A549 (cell line): Measurements from ENCODE around the gene FAM110D. TPM values are rescaled to one million over a fixed set of nuclear protein-coding genes. Genes with fewer than 3 reads are reported as not detected.

ENCODE experiments used
- E2F6 ChIP-seq: IDR thresholded peaks from 2 replicates; pipeline ENCODE4 v1.6.1; 2012; ENCODE audit warnings: low read depth, borderline replicate concordance
- HOXA7 ChIP-seq: fragments of 250-450 bp; sonication (Bioruptor Pico); IDR thresholded peaks from 2 replicates; pipeline ENCODE4 v1.5.0; 2020; ENCODE audit warnings: mild to moderate bottlenecking, moderate library complexity
- HOXB13 ChIP-seq: fragments of 250-450 bp; sonication (Bioruptor Pico); IDR thresholded peaks from 2 replicates; pipeline ENCODE4 v1.5.0; 2020; ENCODE audit warnings: low read depth, mild to moderate bottlenecking, moderate library complexity
- RCOR1 ChIP-seq: fragments of 150-350 bp; IDR thresholded peaks from 2 replicates; pipeline ENCODE4 v1.6.1; 2014; ENCODE audit warnings: antibody characterized with exemption, low read length, low read depth
- SREBF2 ChIP-seq: fragments of 450-650 bp; IDR thresholded peaks from 2 replicates; pipeline ENCODE4 v1.6.1; 2014; ENCODE audit warnings: mild to moderate bottlenecking, moderate library complexity
- polyA plus RNA-seq, 4 experiments: library from polyadenylated mRNA; depleted of rRNA in 3 of 4; stranded (reverse); fragments of >200 nt; fragmentation: RNase III in 1 of 4; extraction: RNeasy Plus Mini Kit Qiagen cat#74134 plus additional on column Dnase treatment in 1 of 4; gene quantifications; 2 replicates in 3 of 4; 3 replicates in 1 of 4; pipeline ENCODE4 v1.2.3, GENCODE V29; 2011 to 2017

Gene FAM110D
- polyA plus RNA-seq, 2 of the 4 experiments (the other 2 are of a cell fraction), result 0.04 TPM

- TF ChIP-seq HOXB13 (CRISPR knock-in tag) (no peak), HOXA7 (no peak), E2F6 (no peak), RCOR1 (no peak), SREBF2 (no peak)
Measured at GRCh38 chr1:26213335-26213905, 54.5 kb downstream of the FAM110D start (continued).

Other genes with a start within 250 kb of the FAM110D start
- gene PAFAH2, start 161.0 kb upstream of the FAM110D start, polyA plus RNA-seq (2011; rRNA removed), result 13.7 and 13.8 TPM in 2 replicates
- 6.3 to 7.1 TPM (median 7.0 TPM) in 3 replicates for gene PAFAH2, start 161.0 kb upstream of the FAM110D start, polyA plus RNA-seq (2017; fragmentation: RNase III; extraction: RNeasy Plus Mini Kit Qiagen cat#74134 plus additional on column Dnase treatment)
- gene EXTL1, start 137.3 kb upstream of the FAM110D start, polyA plus RNA-seq (2011; rRNA removed), result 0.03 and 0.09 TPM in 2 replicates
- gene EXTL1, start 137.3 kb upstream of the FAM110D start, polyA plus RNA-seq (2017; fragmentation: RNase III; extraction: RNeasy Plus Mini Kit Qiagen cat#74134 plus additional on column Dnase treatment), result 0.04 to 0.07 TPM in 2 of 3 replicates, not detected in the other
- gene SLC30A2, start 113.0 kb upstream of the FAM110D start, polyA plus RNA-seq (2011; rRNA removed), result not detected in 2 replicates
- not detected in 3 replicates for gene SLC30A2, start 113.0 kb upstream of the FAM110D start, polyA plus RNA-seq (2017; fragmentation: RNase III; extraction: RNeasy Plus Mini Kit Qiagen cat#74134 plus additional on column Dnase treatment)
- not detected in 2 replicates for gene TRIM63, start 91.4 kb upstream of the FAM110D start, polyA plus RNA-seq (2011; rRNA removed)
- not detected in 3 replicates for gene TRIM63, start 91.4 kb upstream of the FAM110D start, polyA plus RNA-seq (2017; fragmentation: RNase III; extraction: RNeasy Plus Mini Kit Qiagen cat#74134 plus additional on column Dnase treatment)
- 4.3 and 5.6 TPM in 2 replicates for gene PDIK1L, start 47.3 kb upstream of the FAM110D start, polyA plus RNA-seq (2011; rRNA removed)
- 1.8 to 2.3 TPM (median 2.0 TPM) in 3 replicates for gene PDIK1L, start 47.3 kb upstream of the FAM110D start, polyA plus RNA-seq (2017; fragmentation: RNase III; extraction: RNeasy Plus Mini Kit Qiagen cat#74134 plus additional on column Dnase treatment)
- gene C1orf232, start 9.9 kb downstream of the FAM110D start, polyA plus RNA-seq (2011; rRNA removed), result not detected in 2 replicates
- not detected in 3 replicates for gene C1orf232, start 9.9 kb downstream of the FAM110D start, polyA plus RNA-seq (2017; fragmentation: RNase III; extraction: RNeasy Plus Mini Kit Qiagen cat#74134 plus additional on column Dnase treatment)
- gene ZNF593, start 10.8 kb downstream of the FAM110D start, polyA plus RNA-seq (2011; rRNA removed), result 25.6 and 27.2 TPM in 2 replicates
- gene ZNF593, start 10.8 kb downstream of the FAM110D start, polyA plus RNA-seq (2017; fragmentation: RNase III; extraction: RNeasy Plus Mini Kit Qiagen cat#74134 plus additional on column Dnase treatment), result 40.5 to 45.4 TPM (median 43.7 TPM) in 3 replicates
- gene ZNF593OS, start 12.8 kb downstream of the FAM110D start, polyA plus RNA-seq (2011; rRNA removed), result not detected in 2 replicates
- gene ZNF593OS, start 12.8 kb downstream of the FAM110D start, polyA plus RNA-seq (2017; fragmentation: RNase III; extraction: RNeasy Plus Mini Kit Qiagen cat#74134 plus additional on column Dnase treatment), result not detected in 3 replicates
- gene CNKSR1, start 18.4 kb downstream of the FAM110D start, polyA plus RNA-seq (2011; rRNA removed), result 0.32 and 0.60 TPM in 2 replicates
- gene CNKSR1, start 18.4 kb downstream of the FAM110D start, polyA plus RNA-seq (2017; fragmentation: RNase III; extraction: RNeasy Plus Mini Kit Qiagen cat#74134 plus additional on column Dnase treatment), result 0.17 to 0.84 TPM (median 0.34 TPM) in 3 replicates
- gene CATSPER4, start 31.5 kb downstream of the FAM110D start, polyA plus RNA-seq (2011; rRNA removed), result not detected in 2 replicates
- gene CATSPER4, start 31.5 kb downstream of the FAM110D start, polyA plus RNA-seq (2017; fragmentation: RNase III; extraction: RNeasy Plus Mini Kit Qiagen cat#74134 plus additional on column Dnase treatment), result not detected in 3 replicates
- gene CEP85, start 75.1 kb downstream of the FAM110D start, polyA plus RNA-seq (2011; rRNA removed), result 21.1 and 25.6 TPM in 2 replicates
- 13.0 to 13.6 TPM (median 13.5 TPM) in 3 replicates for gene CEP85, start 75.1 kb downstream of the FAM110D start, polyA plus RNA-seq (2017; fragmentation: RNase III; extraction: RNeasy Plus Mini Kit Qiagen cat#74134 plus additional on column Dnase treatment)
- 36.1 and 38.7 TPM in 2 replicates for gene SH3BGRL3, start 121.0 kb downstream of the FAM110D start, polyA plus RNA-seq (2011; rRNA removed)
- gene SH3BGRL3, start 121.0 kb downstream of the FAM110D start, polyA plus RNA-seq (2017; fragmentation: RNase III; extraction: RNeasy Plus Mini Kit Qiagen cat#74134 plus additional on column Dnase treatment), result 66.1 to 87.2 TPM (median 78.6 TPM) in 3 replicates
- 6.8 and 7.6 TPM in 2 replicates for gene UBXN11, start 147.6 kb downstream of the FAM110D start, polyA plus RNA-seq (2011; rRNA removed)
- 10.6 to 12.7 TPM (median 10.8 TPM) in 3 replicates for gene UBXN11, start 147.6 kb downstream of the FAM110D start, polyA plus RNA-seq (2017; fragmentation: RNase III; extraction: RNeasy Plus Mini Kit Qiagen cat#74134 plus additional on column Dnase treatment)
- not detected in 2 replicates for gene CD52, start 158.9 kb downstream of the FAM110D start, polyA plus RNA-seq (2011; rRNA removed)
- gene CD52, start 158.9 kb downstream of the FAM110D start, polyA plus RNA-seq (2017; fragmentation: RNase III; extraction: RNeasy Plus Mini Kit Qiagen cat#74134 plus additional on column Dnase treatment), result not detected in 3 replicates
- 0.67 and 1.1 TPM in 2 replicates for gene CRYBG2, start 195.1 kb downstream of the FAM110D start, polyA plus RNA-seq (2011; rRNA removed)
- gene CRYBG2, start 195.1 kb downstream of the FAM110D start, polyA plus RNA-seq (2017; fragmentation: RNase III; extraction: RNeasy Plus Mini Kit Qiagen cat#74134 plus additional on column Dnase treatment), result 2.3 to 2.7 TPM (median 2.4 TPM) in 3 replicates
- not detected in 2 replicates for gene ZNF683, start 213.7 kb downstream of the FAM110D start, polyA plus RNA-seq (2011; rRNA removed)
- not detected in 3 replicates for gene ZNF683, start 213.7 kb downstream of the FAM110D start, polyA plus RNA-seq (2017; fragmentation: RNase III; extraction: RNeasy Plus Mini Kit Qiagen cat#74134 plus additional on column Dnase treatment)